IPS-15b (cell line): ENCODE results near the gene PCAT6.
A peak's percentile ranks its signal among the peaks of the same experiment; 100 is the strongest.

Experiments
- H3K27me3 ChIP-seq: one replicate; pipeline ENCODE4 v1.6.1; 2013; ENCODE audit warnings: low read length; ENCODE audit not compliant: control insufficient read depth, insufficient read depth
- H3K36me3 ChIP-seq: one replicate; pipeline ENCODE4 v1.6.1; 2013; ENCODE audit warnings: low read length; ENCODE audit not compliant: control insufficient read depth, insufficient read depth
- H3K4me1 ChIP-seq: one replicate; pipeline ENCODE4 v1.6.1; 2013; ENCODE audit warnings: mild to moderate bottlenecking, low read length; ENCODE audit not compliant: control insufficient read depth, insufficient read depth
- H3K4me3 ChIP-seq: one replicate; pipeline ENCODE4 v1.5.1; 2013; ENCODE audit warnings: low read depth, low read length
- H3K9ac ChIP-seq: one replicate; pipeline ENCODE4 v1.6.1; 2013; ENCODE audit warnings: low read depth, mild to moderate bottlenecking, low read length
- H3K9me3 ChIP-seq: one replicate; pipeline ENCODE4 v1.6.1; 2013; ENCODE audit warnings: mild to moderate bottlenecking, low read length; ENCODE audit not compliant: control insufficient read depth, insufficient read depth

PCAT6 gene

DNA sequence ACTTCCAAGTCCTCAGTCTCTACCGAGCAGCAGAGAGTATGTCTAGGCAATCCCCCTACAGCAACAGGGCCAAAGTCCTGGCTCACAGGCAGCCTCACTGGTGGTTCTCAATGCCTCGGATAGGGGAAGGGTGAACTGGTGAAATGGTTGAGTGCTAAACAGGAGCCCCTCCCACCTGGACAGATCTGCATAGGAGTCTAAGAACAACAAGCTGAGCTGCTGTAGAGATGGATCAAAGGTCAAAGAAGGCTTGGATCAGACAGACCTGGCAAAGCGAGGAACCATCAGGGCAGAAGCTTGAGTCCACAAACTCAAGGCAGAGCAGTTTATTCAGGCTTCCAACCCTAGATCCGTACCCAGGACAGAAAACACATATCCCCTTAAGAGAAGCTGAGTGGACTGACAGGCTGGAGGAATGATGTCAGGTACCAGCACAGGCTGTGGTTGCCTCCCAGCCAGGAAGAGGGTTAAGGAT is 46.4 kb downstream of the PCAT6 start:
- no peaks in the 10 kb centered on the region for H3K9me3 ChIP-seq
- peaks cover 26% of the 10 kb centered on the region for H3K36me3 ChIP-seq
- no peak overlapping the region for H3K9ac ChIP-seq
- no peak overlapping the region for H3K4me3 ChIP-seq
- H3K4me1 ChIP-seq, result peaks cover 2% of the 10 kb centered on the region
- no peaks in the 10 kb centered on the region for H3K27me3 ChIP-seq

DNA sequence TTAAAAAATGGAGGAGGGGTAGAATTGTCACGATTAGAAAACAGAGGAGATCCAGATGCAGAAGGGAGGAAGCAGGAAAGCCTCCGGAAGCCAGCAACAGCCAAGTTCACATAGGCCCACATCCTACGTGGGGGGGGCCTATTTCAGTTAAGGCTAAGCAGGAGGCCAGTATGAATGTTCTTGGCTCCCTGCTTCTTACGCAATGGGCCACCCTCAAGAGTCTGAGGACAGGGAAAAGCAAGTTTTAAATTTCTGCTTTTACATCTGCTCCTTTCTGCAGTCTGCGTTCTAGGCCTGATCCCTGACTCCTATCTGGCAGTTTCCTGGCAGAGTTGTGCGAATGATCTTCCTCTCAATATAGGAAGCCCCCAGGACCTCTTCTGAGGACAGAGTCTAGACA is 47.6 kb downstream of the PCAT6 start:
- no peaks in the 10 kb centered on the region for H3K9me3 ChIP-seq
- no peaks in the 10 kb centered on the region for H3K27me3 ChIP-seq
- no peak overlapping the region for H3K9ac ChIP-seq
- peaks cover 5% of the 10 kb centered on the region for H3K4me1 ChIP-seq
- peaks cover 26% of the 10 kb centered on the region for H3K36me3 ChIP-seq
- H3K4me3 ChIP-seq, result no peak overlapping the region

DNA sequence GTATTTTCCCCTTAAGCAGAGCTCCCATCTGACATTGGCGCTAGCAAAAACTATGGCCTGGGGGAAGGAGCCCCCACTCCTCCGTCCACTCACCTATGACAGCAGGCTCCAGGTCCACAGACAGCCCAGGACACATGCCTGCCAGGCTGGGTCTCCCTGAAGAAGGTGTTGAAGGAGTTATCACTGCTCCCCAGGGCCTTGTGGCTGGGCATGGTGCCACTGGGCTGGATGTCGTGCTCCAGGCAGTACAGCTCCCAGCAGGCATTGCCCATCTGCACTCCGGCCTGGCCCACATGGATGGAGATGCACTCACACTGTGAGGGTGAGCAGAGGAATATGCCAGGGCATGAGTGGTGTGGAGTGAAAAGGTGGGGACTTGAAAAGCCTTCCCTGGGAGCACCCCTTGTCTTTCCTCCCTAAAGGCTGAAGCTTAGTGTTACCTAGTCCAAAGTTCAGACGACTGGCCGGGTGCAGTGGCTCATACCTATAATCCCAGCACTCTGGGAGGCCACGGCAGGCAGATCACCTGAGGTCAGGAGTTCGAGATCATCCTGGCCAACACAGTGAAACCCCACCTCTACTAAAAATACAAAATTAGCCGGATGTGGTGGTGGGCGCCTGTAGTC is 48.1 kb downstream of the PCAT6 start:
- Histone ChIP-seq H3K4me1 (peaks cover 5% of the 10 kb centered on the region), H3K9me3 (no peaks in the 10 kb centered on the region), H3K4me3 (no peak overlapping the region), H3K9ac (no peak overlapping the region), H3K27me3 (no peaks in the 10 kb centered on the region), H3K36me3 (peaks cover 26% of the 10 kb centered on the region)

DNA sequence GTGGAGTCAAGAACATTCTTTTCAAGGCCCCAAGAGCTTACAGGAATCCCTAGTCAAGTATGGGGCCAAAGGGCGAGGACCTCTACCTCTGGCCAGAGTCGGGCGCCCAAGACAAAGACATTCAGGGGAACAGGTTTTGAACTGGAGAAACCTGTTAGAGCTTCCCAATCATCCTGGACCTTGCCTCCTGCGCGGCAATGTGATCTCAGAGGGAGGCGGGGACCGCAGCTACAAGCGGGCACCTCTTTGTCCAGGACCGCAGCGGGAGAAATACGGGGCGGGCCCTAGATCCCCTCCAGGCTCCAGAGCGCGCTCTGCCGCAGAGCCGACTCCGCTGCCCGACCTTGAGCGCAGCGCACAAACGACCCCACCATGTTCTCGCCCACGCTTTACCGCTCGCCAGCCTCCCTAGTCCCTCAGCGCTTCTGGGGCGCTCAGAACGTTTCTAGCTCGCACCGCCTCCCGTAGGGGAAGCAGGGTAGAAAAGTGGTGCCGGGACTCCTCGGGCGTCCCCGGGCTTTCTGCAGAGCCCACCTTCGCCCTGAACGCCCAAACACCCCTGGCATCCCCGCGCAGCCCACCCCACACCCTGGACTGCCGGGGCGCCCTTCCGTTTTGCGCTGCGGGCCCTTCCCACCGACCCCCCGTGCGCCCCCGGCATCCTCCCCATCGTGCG is 50.1 kb downstream of the PCAT6 start:
- peak overlapping the region; percentile 80 for H3K9ac ChIP-seq
- H3K4me3 ChIP-seq, result peak overlapping the region; percentile 66
- no peaks in the 10 kb centered on the region for H3K9me3 ChIP-seq
- H3K27me3 ChIP-seq, result no peaks in the 10 kb centered on the region
- H3K4me1 ChIP-seq, result peaks cover 5% of the 10 kb centered on the region
- H3K36me3 ChIP-seq, result peaks cover 26% of the 10 kb centered on the region
